CD4-positive, alpha-beta T cell treated with Interleukin-15 for 4 hours (primary cell): ENCODE results near the gene TIMM10.
A peak's percentile ranks its signal among the peaks of the same experiment; 100 is the strongest.

Experiments used
- DNase-seq: peaks from one replicate; pipeline ENCODE4 v3.0.0-alpha.2; 2020; ENCODE audit warnings: low spot score

Gene TIMM10

GRCh38 chr11:57530596-57531507, at the start of gene TIMM10:
Gene TIMM10, minus strand, starts transcription at chr11:57530754. Its CDS starts 565 bp downstream, at chr11:57530189.
- DNase-seq, result peak; percentile 96

GRCh38 chr11:57574061-57574460, 43.5 kb upstream of the TIMM10 start:
- DNase-seq, result no peak

- no peak for DNase-seq
Observed at GRCh38 chr11:57571606-57572005, 41.1 kb upstream of the TIMM10 start.

- peak; percentile 88 for DNase-seq
Observed at GRCh38 chr11:57568330-57568766, 37.8 kb upstream of the TIMM10 start.

GRCh38 chr11:57567515-57568329, 37.2 kb upstream of the TIMM10 start, which contains the start of gene UBE2L6:
Gene UBE2L6, minus strand, starts transcription at chr11:57567672. Its CDS starts 61 bp downstream, at chr11:57567611.
- DNase-seq, result peak; percentile 52

GRCh38 chr11:57566905-57567514, 36.5 kb upstream of the TIMM10 start:
- DNase-seq, result peak; percentile 25

- peak; percentile 57 for DNase-seq
Observed at GRCh38 chr11:57566005-57566904, 35.7 kb upstream of the TIMM10 start.

GRCh38 chr11:57562596-57562995, 32.0 kb upstream of the TIMM10 start:
- no peak for DNase-seq

- DNase-seq, result no peak
Observed at GRCh38 chr11:57560146-57560545, 29.6 kb upstream of the TIMM10 start.

- DNase-seq, result no peak
Observed at GRCh38 chr11:57556041-57556440, 25.5 kb upstream of the TIMM10 start.

GRCh38 chr11:57555393-57555792, 24.8 kb upstream of the TIMM10 start:
- DNase-seq, result no peak

- no peak for DNase-seq
Observed at GRCh38 chr11:57552479-57552878, 21.9 kb upstream of the TIMM10 start.

GRCh38 chr11:57551941-57552340, 21.4 kb upstream of the TIMM10 start:
- no peak for DNase-seq

- no peak for DNase-seq
Observed at GRCh38 chr11:57549983-57550382, 19.4 kb upstream of the TIMM10 start.

GRCh38 chr11:57547854-57548377, 17.4 kb upstream of the TIMM10 start:
- peak; percentile 23 for DNase-seq

- no peak for DNase-seq
Observed at GRCh38 chr11:57546869-57547475, 16.4 kb upstream of the TIMM10 start.

- DNase-seq, result no peak
Observed at GRCh38 chr11:57546451-57546850, 15.9 kb upstream of the TIMM10 start.

- DNase-seq, result no peak
Observed at GRCh38 chr11:57545883-57546282, 15.3 kb upstream of the TIMM10 start.

- no peak for DNase-seq
Observed at GRCh38 chr11:57544566-57544965, 14.0 kb upstream of the TIMM10 start.

- DNase-seq, result no peak
Observed at GRCh38 chr11:57543593-57543992, 13.0 kb upstream of the TIMM10 start.

- DNase-seq, result no peak
Observed at GRCh38 chr11:57542582-57542981, 12.0 kb upstream of the TIMM10 start.
